Activated CD8-positive, alpha-beta memory T cell treated with anti-CD3 and anti-CD28 coated beads for 4 hours (primary cell): Measurements from ENCODE around the gene TIAM2.

Experiments
- DNase-seq, 2 donors: peaks; one replicate each; pipeline ENCODE4 v3.0.0-alpha.2; 2020; ENCODE audit warnings: low read depth in 2 of 2

Gene TIAM2

DNA sequence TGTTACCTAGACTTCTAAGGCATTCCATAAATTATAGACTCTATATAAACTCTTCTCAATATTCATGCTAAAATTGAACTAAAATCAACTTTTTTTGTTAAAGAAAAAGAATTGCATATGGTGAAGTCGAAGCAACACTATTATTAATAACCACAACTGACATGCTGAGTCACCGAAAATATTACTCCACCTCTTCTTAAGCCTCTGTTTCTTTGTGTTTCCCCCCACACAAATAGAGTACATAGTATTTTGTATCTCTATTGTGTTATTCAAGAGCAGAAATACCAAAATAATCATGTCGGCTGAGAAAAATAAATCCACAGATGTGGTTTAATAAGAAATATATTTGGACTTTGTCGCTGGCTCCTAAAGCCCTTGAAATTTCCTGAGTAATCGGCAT, 295.4 kb downstream of the TIAM2 start:
- no peak for DNase-seq

DNA sequence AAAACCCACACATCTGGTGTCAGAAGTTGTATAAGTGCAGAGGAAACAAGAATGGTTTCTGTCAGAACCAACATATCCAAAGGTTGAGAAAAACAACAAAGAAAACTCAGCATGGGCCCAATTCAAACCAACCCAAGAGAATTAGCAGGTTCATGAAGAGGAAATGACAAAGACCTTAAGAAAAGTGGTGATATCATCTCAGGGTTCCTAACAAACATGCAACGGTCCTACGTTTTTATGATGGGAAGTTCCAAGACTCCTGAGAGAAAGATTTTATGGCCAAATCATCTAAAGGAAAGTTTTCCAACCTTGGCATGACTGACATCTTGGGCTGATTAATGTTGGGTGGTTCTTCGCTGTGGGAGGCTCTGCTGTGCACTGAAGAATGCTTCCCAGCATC, 296.2 kb downstream of the TIAM2 start:
- no peak for DNase-seq

DNA sequence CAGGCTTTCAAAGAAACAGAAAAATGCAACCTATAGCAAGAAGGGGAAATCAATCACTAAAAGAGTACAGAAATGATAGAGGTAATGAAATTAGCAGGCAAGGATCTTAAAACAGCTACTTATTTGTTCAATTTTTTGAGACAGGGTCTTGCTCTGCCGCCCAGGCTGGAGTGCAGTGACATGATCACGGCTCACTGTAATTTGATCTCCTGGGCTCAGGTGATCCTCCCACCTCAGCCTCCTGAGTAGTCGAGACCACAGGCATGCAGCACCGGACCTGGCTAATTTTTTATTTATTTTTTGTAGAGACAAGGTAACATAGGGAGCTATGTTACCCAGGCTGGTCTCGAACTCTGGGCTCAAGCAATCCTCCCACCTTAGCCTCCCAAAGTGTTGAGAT, 297.6 kb downstream of the TIAM2 start:
- DNase-seq: no peak

DNA sequence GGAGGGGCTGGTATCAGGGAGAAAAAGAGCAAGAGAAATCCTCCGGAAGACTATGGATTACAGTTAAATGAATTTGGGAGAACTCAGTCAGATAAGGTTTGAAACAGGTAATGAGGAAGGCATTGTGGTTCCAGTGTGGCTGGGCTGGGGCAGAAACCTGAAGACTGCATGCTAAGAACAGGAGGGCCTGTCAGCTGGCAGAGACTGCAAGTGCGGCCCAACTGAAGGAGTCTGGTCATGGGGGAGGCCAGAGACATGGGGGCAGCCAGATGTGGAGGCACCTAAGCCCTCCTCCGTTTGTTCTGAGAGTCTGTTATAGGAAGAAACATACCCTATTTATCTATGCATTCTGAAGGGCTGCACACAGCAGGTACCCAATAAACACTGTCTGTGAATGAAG, 302.6 kb downstream of the TIAM2 start:
- no peak for DNase-seq

DNA sequence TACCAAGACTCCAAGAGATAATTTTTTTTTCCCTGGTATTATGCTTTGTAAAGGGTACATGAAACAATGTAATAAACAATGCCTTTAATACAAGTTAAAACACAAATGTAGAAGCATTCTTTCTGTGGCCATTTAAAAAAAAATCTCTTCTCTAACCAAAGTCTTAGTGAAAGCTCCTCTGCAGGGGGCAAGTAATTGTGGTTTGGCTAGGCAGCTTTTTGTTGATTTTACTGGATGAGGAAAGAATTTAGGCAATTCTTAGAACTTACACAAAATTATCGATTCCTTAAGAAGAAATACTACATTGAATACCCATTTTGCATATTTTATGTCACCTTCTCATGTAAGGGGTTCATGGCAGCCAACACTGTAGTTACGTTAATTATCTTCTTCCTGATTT, 306.8 kb downstream of the TIAM2 start:
- DNase-seq: no peak

DNA sequence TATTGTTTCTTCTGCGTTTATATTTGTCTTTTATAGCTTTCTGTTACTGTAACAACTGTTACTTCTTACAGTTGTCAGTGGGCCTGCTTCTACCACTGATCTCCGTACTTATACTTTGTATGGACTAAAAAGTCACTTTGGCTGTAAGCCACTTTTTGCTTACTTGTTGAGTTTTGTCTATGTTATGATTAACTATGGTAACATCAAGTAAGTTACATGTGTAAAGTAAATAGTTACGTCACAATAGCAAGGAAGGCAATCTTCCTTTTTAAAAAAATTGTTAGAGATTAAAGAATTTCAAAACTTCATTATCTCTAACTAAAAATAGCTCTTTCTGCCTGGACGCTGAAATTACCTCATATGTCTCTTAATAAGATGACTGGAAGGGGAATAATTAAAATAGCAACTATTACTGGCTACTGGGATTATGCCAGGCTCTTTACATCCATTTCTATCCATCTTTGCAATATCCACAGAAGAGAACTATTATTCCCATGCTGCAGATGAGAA, 308.3 kb downstream of the TIAM2 start:
- DNase-seq: no peak

DNA sequence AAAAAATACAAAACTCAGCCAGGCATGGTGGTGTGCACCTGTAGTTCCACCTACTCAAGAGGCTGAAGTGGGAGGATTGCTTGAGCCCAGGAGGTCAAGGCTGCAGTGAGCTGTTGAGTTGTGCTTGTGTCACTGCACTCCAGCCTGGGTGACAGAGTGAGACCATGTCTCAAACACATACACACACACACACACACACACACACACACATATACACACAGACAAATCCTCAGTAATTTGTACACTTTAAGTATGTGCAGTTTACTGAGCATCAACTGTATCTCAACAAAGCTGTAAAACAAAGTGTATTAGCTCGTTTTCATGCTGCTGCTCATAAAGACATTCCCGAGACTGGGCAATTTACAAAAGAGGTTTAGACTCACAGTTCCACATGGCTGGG, 311.8 kb downstream of the TIAM2 start:
- DNase-seq: no peak
